HepG2 (cell line): ENCODE results near the gene TMEM107. TPM values are rescaled to one million over a fixed set of nuclear protein-coding genes. Genes with fewer than 3 reads are reported as not detected.

ENCODE experiments used
- EP300 ChIP-seq, 3 experiments: sonication (generic) in 1 of 3; formaldehyde crosslinking in 1 of 3; IDR thresholded peaks; 2 replicates each; pipeline versions ENCODE4 v1.5.1 to v1.6.1; 2011 to 2020; ENCODE audit warnings: low read depth in 2 of 3, low read length in 2 of 3, borderline replicate concordance in 1 of 3, improper control_type of control experiment in 1 of 3, mild to moderate bottlenecking in 1 of 3, missing genetic modification reagents in 1 of 3, moderate library complexity in 1 of 3
- FIP1L1 ChIP-seq: fragments of 200-400 bp; formaldehyde crosslinking; IDR thresholded peaks from 2 replicates; pipeline ENCODE4 v1.6.1; 2018; ENCODE audit warnings: low read depth, mild to moderate bottlenecking, low read length, moderate library complexity, borderline replicate concordance; ENCODE audit not compliant: insufficient read depth
- FOXJ3 ChIP-seq: sonication (generic); formaldehyde crosslinking; IDR thresholded peaks from 2 replicates; pipeline ENCODE4 v1.4.0; 2020; ENCODE audit warnings: missing genetic modification reagents, mild to moderate bottlenecking, borderline replicate concordance
- FOXP1 ChIP-seq, 2 experiments: fragments of 450-650 bp in 1 of 2; IDR thresholded peaks; 2 replicates each; pipeline ENCODE4 v1.6.1; 2017 to 2018; ENCODE audit warnings: antibody characterized with exemption in 1 of 2
- FUBP1 ChIP-seq: sonication (generic); formaldehyde crosslinking; IDR thresholded peaks from 2 replicates; pipeline ENCODE4 v1.5.1; 2020; ENCODE audit warnings: missing genetic modification reagents, mild to moderate bottlenecking, borderline replicate concordance
- IRX3 ChIP-seq: sonication (generic); formaldehyde crosslinking; IDR thresholded peaks from 2 replicates; pipeline ENCODE4 v1.8.1; 2023; ENCODE audit warnings: mild to moderate bottlenecking, low read depth, missing genetic modification reagents, borderline replicate concordance
- KDM6A ChIP-seq: IDR thresholded peaks from 2 replicates; pipeline ENCODE4 v1.6.1; 2016; ENCODE audit warnings: low read depth
- LBX2 ChIP-seq: sonication (generic); formaldehyde crosslinking; IDR thresholded peaks from 2 replicates; pipeline ENCODE4 v1.5.0; 2020; ENCODE audit warnings: missing genetic modification reagents, mild to moderate bottlenecking, borderline replicate concordance
- MXI1 ChIP-seq: IDR thresholded peaks from 3 replicates; pipeline ENCODE4 v1.6.1; 2012; ENCODE audit warnings: low read depth, low read length, inconsistent platforms, borderline replicate concordance
- POLR2AphosphoS2 ChIP-seq: IDR thresholded peaks from 2 replicates; pipeline ENCODE4 v1.6.1; 2011; ENCODE audit warnings: low read depth, low read length, improper control_type of control experiment
- REL ChIP-seq: sonication (generic); formaldehyde crosslinking; conservative IDR thresholded peaks from 2 replicates; pipeline ENCODE4 v1.8.0; 2022; ENCODE audit warnings: mild to moderate bottlenecking, missing genetic modification reagents, moderate library complexity
- RELA ChIP-seq: sonication (generic); formaldehyde crosslinking; IDR thresholded peaks from 2 replicates; pipeline ENCODE4 v1.4.0; 2020; ENCODE audit warnings: missing genetic modification reagents
- RFXANK ChIP-seq: IDR thresholded peaks from 2 replicates; pipeline ENCODE4 v1.6.1; 2016
- THAP11 ChIP-seq: IDR thresholded peaks from 2 replicates; pipeline ENCODE4 v1.6.1; 2016; ENCODE audit warnings: missing biosample characterization, missing genetic modification reagents
- THAP8 ChIP-seq: sonication (generic); formaldehyde crosslinking; IDR thresholded peaks from 2 replicates; pipeline ENCODE4 v1.5.1; 2020; ENCODE audit warnings: missing genetic modification reagents, mild to moderate bottlenecking, borderline replicate concordance
- TOPORS ChIP-seq: sonication (generic); formaldehyde crosslinking; IDR thresholded peaks from 2 replicates; pipeline ENCODE4 v1.8.0; 2023; ENCODE audit warnings: mild to moderate bottlenecking, missing genetic modification reagents
- ZBTB33 ChIP-seq: sonication (generic); formaldehyde crosslinking; IDR thresholded peaks from 2 replicates; pipeline ENCODE4 v1.4.0; 2020; ENCODE audit warnings: missing genetic modification reagents
- ZNF280B ChIP-seq: sonication (generic); formaldehyde crosslinking; IDR thresholded peaks from 2 replicates; pipeline ENCODE4 v1.5.0; 2020; ENCODE audit warnings: missing genetic modification reagents, mild to moderate bottlenecking, borderline replicate concordance
- ZNF710 ChIP-seq: sonication (generic); formaldehyde crosslinking; IDR thresholded peaks from 2 replicates; pipeline ENCODE4 v1.5.0; 2020; ENCODE audit warnings: mild to moderate bottlenecking, missing genetic modification reagents, borderline replicate concordance
- polyA plus RNA-seq, 8 experiments: library from polyadenylated mRNA; depleted of rRNA in 3 of 8; stranded (reverse) in 7 of 8; unstranded in 1 of 8; fragments of >200 nt; fragmentation: Illumina TruSeq in 4 of 8; extraction: Trizol in 4 of 8; gene quantifications; 2 replicates each; pipeline versions ENCODE4 v1.2.1 to v1.2.3, GENCODE V29; 2011 to 2016; ENCODE audit warnings: low read depth in 4 of 8, missing spikeins in 1 of 8, mixed read lengths in 1 of 8; ENCODE audit not compliant: insufficient read depth in 1 of 8
- total RNA-seq, 5 experiments: library from RNA; depleted of rRNA; stranded (reverse); fragments of >200 nt; fragmentation: Illumina TruSeq; extraction: Trizol; gene quantifications; 2 replicates each; pipeline ENCODE4 v1.2.3, GENCODE V29; 2016; ENCODE audit warnings: low read depth in 1 of 5

The TMEM107 gene
- total and polyA plus RNA-seq, 2 of the 13 experiments (the other 11 are each of a cell fraction or from before 2014, with no cell fraction given): 7.2 to 15.3 TPM

- TF ChIP-seq ZNF710 (no peak; the same call in 1 of the 2 replicates), FIP1L1 (no peak), EP300 (IDR thresholded peaks at IDR 0.05; ENCODE audit: low read depth in 2 of 2, low read length in 2 of 2) (no peak), EP300 (CRISPR knock-in tag; IDR thresholded peaks at IDR 0.05; ENCODE audit: borderline replicate concordance) (no peak), POLR2AphosphoS2 (no peak), ZNF280B (CRISPR knock-in tag) (0 out of 2 replicates have a peak, but pooled peaks have one; percentile 3), MXI1 (peak; percentile 43; the same call in 2 of the 3 replicates), RELA (CRISPR knock-in tag) (no peak), FOXP1 (IDR thresholded peaks at IDR 0.05) (no peak), FOXP1 (CRISPR knock-in tag; IDR thresholded peaks at IDR 0.05) (no peak), RFXANK (CRISPR knock-in tag) (no peak), KDM6A (CRISPR knock-in tag) (no peak), TOPORS (CRISPR knock-in tag) (no peak), THAP11 (0 out of 2 replicates have a peak, but pooled peaks have one; percentile 1), ZBTB33 (CRISPR knock-in tag) (no peak), REL (0 out of 2 replicates have a peak, but pooled peaks have one; percentile 61), FUBP1 (CRISPR knock-in tag) (no peak), LBX2 (CRISPR knock-in tag) (no peak), FOXJ3 (no peak), THAP8 (CRISPR knock-in tag) (no peak), IRX3 (no peak)
Observed at GRCh38 chr17:8223356-8224126, 47.4 kb upstream of the TMEM107 start (continued).
